Measurements from ENCODE around the gene BANP. TPM values are rescaled to one million over a fixed set of nuclear protein-coding genes. Genes with fewer than 3 reads are reported as not detected.
"Not testable (repeated sequence)": the region's sequence is repeated elsewhere in the genome, so short reads cannot be mapped to it uniquely, and the experiment has no call there.

Gene BANP
- total and polyA plus RNA-seq, 2 experiments from 2014 or later: 14.8 TPM

- in situ Hi-C loops (cut with MboI): no loop called here
- WGBS, 2 experiments (ENCODE audit: low coverage in 1 of 2, low lambda C conversion rate in 2 of 2, missing lambda C conversion rate in 2 of 2): 97 to 99% methylated on average over 6 of the region's 6 CpGs
- no peaks in the 10 kb centered on the region for H3F3A ChIP-seq (ENCODE audit: insufficient read depth)
- no peak overlapping the region for H2AFZ ChIP-seq
- TF ChIP-seq EZH2phosphoT487 (IDR thresholded peaks at IDR 0.05; ENCODE audit: insufficient read depth, low read depth): no peak
- no peak for TF ChIP-seq EZH2 (IDR thresholded peaks at IDR 0.05; ENCODE audit: insufficient read depth, poor library complexity, severe bottlenecking)
- no peak overlapping the region for H3K27ac ChIP-seq
- no peaks in the 10 kb centered on the region for H3K9me2 ChIP-seq (ENCODE audit: insufficient read depth)
- H3K4me1 ChIP-seq (ENCODE audit: insufficient read depth): no peaks in the 10 kb centered on the region
- no peaks in the 10 kb centered on the region for H3K79me2 ChIP-seq (ENCODE audit: insufficient read depth)
- no peak overlapping the region for H3K4me2 ChIP-seq (ENCODE audit: unreplicated experiment)
- H4K20me1 ChIP-seq (ENCODE audit: insufficient read depth): no peaks in the 10 kb centered on the region
- H3K36me3 ChIP-seq (ENCODE audit: low read depth): no peaks in the 10 kb centered on the region
- no peak overlapping the region for H3K4me3 ChIP-seq
- no peaks in the 10 kb centered on the region for H3K27me3 ChIP-seq (replicated peaks; ENCODE audit: insufficient read depth)
- no peak for DNase-seq
- H3K9me3 ChIP-seq (ENCODE audit: low read depth): no peaks in the 10 kb centered on the region
- no peak overlapping the region for H3K9ac ChIP-seq
These were observed 122.8 kb downstream of the BANP start for GRCh38 chr16:88074041-88074440.

DNA sequence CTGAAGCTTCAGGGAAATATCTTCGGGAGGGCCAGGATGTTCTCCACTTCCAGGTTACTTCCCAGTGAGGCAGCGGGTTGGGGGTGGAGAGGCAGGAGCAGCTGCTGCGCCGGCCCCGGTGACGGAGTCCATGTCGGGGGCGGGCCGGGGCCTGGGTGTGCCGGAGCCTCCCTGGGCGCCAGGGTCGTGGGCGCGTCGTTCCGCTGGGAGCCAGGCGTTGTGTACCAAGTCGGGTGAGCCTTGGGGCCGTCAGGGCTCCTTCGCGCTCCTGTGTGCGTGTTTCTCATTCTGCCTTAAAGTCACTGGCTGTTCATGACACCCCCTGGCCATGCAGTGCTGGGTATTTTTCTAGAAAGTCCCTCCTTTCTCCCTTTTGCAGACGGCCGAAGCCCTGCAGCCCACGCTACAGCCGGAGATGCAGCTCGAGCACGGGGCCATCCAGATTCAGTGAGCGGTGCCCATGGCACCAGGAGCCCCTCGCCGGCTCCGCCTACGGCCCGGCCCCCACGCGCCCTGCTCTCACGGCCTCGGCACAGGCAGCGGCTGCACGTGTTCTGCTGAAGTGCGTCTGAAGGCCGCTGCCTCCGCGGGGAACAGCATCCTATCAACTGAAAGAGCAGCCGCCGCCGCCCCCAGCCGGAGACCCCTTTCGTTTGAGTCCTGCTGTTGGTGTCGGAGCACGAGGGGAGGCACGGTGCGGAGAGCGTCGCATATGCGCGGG lies 125.1 kb downstream of the BANP start:
- no peak overlapping the region for H2AFZ ChIP-seq
- WGBS, 2 experiments (ENCODE audit: low coverage in 1 of 2, low lambda C conversion rate in 2 of 2, missing lambda C conversion rate in 2 of 2): 95 to 97% methylated on average over 49 to 57 of the region's 57 CpGs

DNA sequence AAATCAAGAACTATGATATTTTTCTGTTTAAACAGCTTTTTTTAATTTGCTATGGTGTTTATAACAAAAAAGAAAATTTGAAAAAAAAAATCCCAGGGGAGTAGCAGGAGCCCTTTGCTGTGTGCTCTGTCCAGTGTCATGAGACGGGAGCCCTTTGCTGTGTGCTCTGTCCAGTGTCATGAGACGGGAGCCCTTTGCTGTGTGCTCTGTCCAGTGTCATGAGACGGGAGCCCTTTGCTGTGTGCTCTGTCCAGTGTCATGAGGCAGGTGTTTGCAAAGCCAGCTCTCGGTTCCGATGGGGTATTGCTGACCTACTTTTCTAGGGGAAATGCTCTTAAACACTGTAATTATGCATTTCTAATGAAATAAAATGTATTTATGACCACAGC lies 125.7 kb downstream of the BANP start:
- H3F3A ChIP-seq (ENCODE audit: insufficient read depth); H3K9ac ChIP-seq; DNase-seq; H4K20me1 ChIP-seq (ENCODE audit: insufficient read depth); H2AFZ ChIP-seq; in situ Hi-C loops (cut with MboI); H3K4me2 ChIP-seq (ENCODE audit: unreplicated experiment); H3K9me3 ChIP-seq (ENCODE audit: low read depth); H3K36me3 ChIP-seq (ENCODE audit: low read depth); H3K79me2 ChIP-seq (ENCODE audit: insufficient read depth); H3K27ac ChIP-seq; H3K9me2 ChIP-seq (ENCODE audit: insufficient read depth); H3K4me3 ChIP-seq; H3K27me3 ChIP-seq (replicated peaks; ENCODE audit: insufficient read depth); H3K4me1 ChIP-seq (ENCODE audit: insufficient read depth): not testable (repeated sequence)
- WGBS, 2 experiments (ENCODE audit: low coverage in 1 of 2, low lambda C conversion rate in 2 of 2, missing lambda C conversion rate in 2 of 2): 92 to 94% methylated on average over 5 of the region's 5 CpGs

More for the DNA sequence above, 125.1 kb downstream of the BANP start:
- TF ChIP-seq EZH2phosphoT487 (IDR thresholded peaks at IDR 0.05; ENCODE audit: insufficient read depth, low read depth) (no peak), EZH2 (IDR thresholded peaks at IDR 0.05; ENCODE audit: insufficient read depth, poor library complexity, severe bottlenecking) (no peak)
- no peaks in the 10 kb centered on the region for H3K4me1 ChIP-seq (ENCODE audit: insufficient read depth)
- H3K36me3 ChIP-seq (ENCODE audit: low read depth): no peaks in the 10 kb centered on the region
- no peaks in the 10 kb centered on the region for H3K27me3 ChIP-seq (replicated peaks; ENCODE audit: insufficient read depth)
- no peaks in the 10 kb centered on the region for H3K9me2 ChIP-seq (ENCODE audit: insufficient read depth)
- in situ Hi-C loops (cut with MboI): no loop called here
- H3K4me3 ChIP-seq: no peak overlapping the region
- no peak for DNase-seq
- no peak overlapping the region for H3K9ac ChIP-seq
- no peak overlapping the region for H3K4me2 ChIP-seq (ENCODE audit: unreplicated experiment)
- H3K79me2 ChIP-seq (ENCODE audit: insufficient read depth): no peaks in the 10 kb centered on the region
- no peak overlapping the region for H3K27ac ChIP-seq
- no peaks in the 10 kb centered on the region for H3F3A ChIP-seq (ENCODE audit: insufficient read depth)
- no peaks in the 10 kb centered on the region for H3K9me3 ChIP-seq (ENCODE audit: low read depth)
- H4K20me1 ChIP-seq (ENCODE audit: insufficient read depth): no peaks in the 10 kb centered on the region

- Histone ChIP-seq H3K4me1 (ENCODE audit: insufficient read depth) (no peaks in the 10 kb centered on the region), H3K9ac (no peak overlapping the region), H2AFZ (no peak overlapping the region), H3K36me3 (ENCODE audit: low read depth) (no peaks in the 10 kb centered on the region), H3K27me3 (replicated peaks; ENCODE audit: insufficient read depth) (no peaks in the 10 kb centered on the region), H3F3A (ENCODE audit: insufficient read depth) (no peaks in the 10 kb centered on the region), H3K4me2 (ENCODE audit: unreplicated experiment) (no peak overlapping the region), H4K20me1 (ENCODE audit: insufficient read depth) (no peaks in the 10 kb centered on the region), H3K27ac (no peak overlapping the region), H3K79me2 (ENCODE audit: insufficient read depth) (no peaks in the 10 kb centered on the region), H3K9me3 (ENCODE audit: low read depth) (no peaks in the 10 kb centered on the region), H3K9me2 (ENCODE audit: insufficient read depth) (no peaks in the 10 kb centered on the region), H3K4me3 (no peak overlapping the region)
- no peak for DNase-seq
- TF ChIP-seq EZH2phosphoT487 (IDR thresholded peaks at IDR 0.05; ENCODE audit: insufficient read depth, low read depth) (no peak), EZH2 (IDR thresholded peaks at IDR 0.05; ENCODE audit: insufficient read depth, poor library complexity, severe bottlenecking) (no peak)
- in situ Hi-C loops (cut with MboI): no loop called here
- WGBS, 2 experiments (ENCODE audit: low coverage in 1 of 2, low lambda C conversion rate in 2 of 2, missing lambda C conversion rate in 2 of 2): 72 to 76% methylated on average over 30 of the region's 30 CpGs
These were observed 126.3 kb downstream of the BANP start for GRCh38 chr16:88077328-88078108.

Measured in GM23248 (cell line).